A549 treated with AZD9567 at 1 μM for 4 hours (cell line): ENCODE results near the gene ADAP2. TPM values are rescaled to one million over a fixed set of nuclear protein-coding genes. Genes with fewer than 3 reads are reported as not detected.

Experiments
- total RNA-seq: library from RNA; stranded (reverse); fragments of 200-300 nt; extraction: Qiagen RNA extraction; gene quantifications from 5 replicates; pipeline ENCODE4 v1.2.3, GENCODE V29; 2022; ENCODE audit not compliant: insufficient read depth

ADAP2 gene
- 1.9 to 13.4 TPM (median 2.8 TPM) in 5 replicates for total RNA-seq

GRCh38 chr17:30921544-30922196, at the start of gene ADAP2:
ADAP2 (plus strand) TSS chr17:30921945; CDS start chr17:30922015, 70 bp downstream.

GRCh38 chr17:30906101-30906911, 15.4 kb upstream of the ADAP2 start, which contains the start of gene TEFM:
TEFM (minus strand) TSS chr17:30906238; CDS start chr17:30906198, 40 bp downstream.

GRCh38 chr17:30970831-30971567, 49.3 kb downstream of the ADAP2 start, which contains the start of gene RNF135:
RNF135 (plus strand) TSS chr17:30971039; CDS start chr17:30971074, 35 bp downstream.

Other genes with a start within 250 kb of the ADAP2 start
- 14.4 to 20.5 TPM (median 16.5 TPM) in 5 replicates for gene CRLF3, start 97.3 kb upstream of the ADAP2 start, total RNA-seq
- gene ATAD5, start 90.0 kb upstream of the ADAP2 start, total RNA-seq, result 3.3 to 5.1 TPM (median 4.2 TPM) in 5 replicates
- gene TEFM, start 15.7 kb upstream of the ADAP2 start, total RNA-seq, result 16.4 to 26.1 TPM (median 19.3 TPM) in 5 replicates
- gene RNF135, start 49.1 kb downstream of the ADAP2 start, total RNA-seq, result 19.0 to 28.7 TPM (median 25.5 TPM) in 5 replicates
- 15.7 to 32.1 TPM (median 19.1 TPM) in 5 replicates for gene NF1, start 173.0 kb downstream of the ADAP2 start, total RNA-seq